HepG2 (cell line): ENCODE data around the gene AXIN2.

Source experiments
- AKAP8 ChIP-seq: sonication (generic); formaldehyde crosslinking; IDR thresholded peaks from 2 replicates; pipeline ENCODE4 v1.5.1; 2020; ENCODE audit warnings: mild to moderate bottlenecking, missing genetic modification reagents
- HNF4G ChIP-seq, 2 experiments: sonication (generic) in 1 of 2; formaldehyde crosslinking in 1 of 2; IDR thresholded peaks; 2 replicates each; pipeline versions ENCODE4 v1.4.0 to v1.6.1; 2011 to 2020; ENCODE audit warnings: borderline replicate concordance in 2 of 2, low read depth in 2 of 2, mild to moderate bottlenecking in 2 of 2, low read length in 1 of 2, missing genetic modification reagents in 1 of 2, moderate library complexity in 1 of 2
- IRF9 ChIP-seq: sonication (generic); formaldehyde crosslinking; IDR thresholded peaks from 2 replicates; pipeline ENCODE4 v1.8.0; 2022; ENCODE audit warnings: missing genetic modification reagents, mild to moderate bottlenecking, borderline replicate concordance
- POLR2AphosphoS5 ChIP-seq: IDR thresholded peaks from 2 replicates; pipeline ENCODE4 v1.6.1; 2012; ENCODE audit warnings: low read depth, low read length
- ZNF12 ChIP-seq: sonication (generic); formaldehyde crosslinking; IDR thresholded peaks from 2 replicates; pipeline ENCODE4 v1.5.0; 2020; ENCODE audit warnings: missing genetic modification reagents
- ZNF274 ChIP-seq: sonication (generic); formaldehyde crosslinking; IDR thresholded peaks from 2 replicates; pipeline ENCODE4 v1.5.1; 2020; ENCODE audit warnings: mild to moderate bottlenecking, missing genetic modification reagents
- ZNF781 ChIP-seq: sonication (generic); formaldehyde crosslinking; IDR thresholded peaks from 2 replicates; pipeline ENCODE4 v1.5.1; 2020; ENCODE audit warnings: borderline replicate concordance, mild to moderate bottlenecking, missing genetic modification reagents; ENCODE audit errors: not compliant biosample characterization

GRCh38 chr17:65503557-65503956, 57.9 kb downstream of the AXIN2 start:
- no peak for TF ChIP-seq POLR2AphosphoS5
- TF ChIP-seq ZNF12 (CRISPR knock-in tag), result no peak
- no peak for TF ChIP-seq ZNF274 (CRISPR knock-in tag)
- TF ChIP-seq AKAP8 (CRISPR knock-in tag), result no peak
- no peak for TF ChIP-seq HNF4G (IDR thresholded peaks at IDR 0.05; ENCODE audit: borderline replicate concordance, low read depth, low read length)
- no peak for TF ChIP-seq HNF4G (CRISPR knock-in tag; IDR thresholded peaks at IDR 0.05; ENCODE audit: borderline replicate concordance, low read depth)
- no peak for TF ChIP-seq IRF9 (CRISPR knock-in tag)
- no peak for TF ChIP-seq ZNF781 (CRISPR knock-in tag)
